NCI-H526 (cell line): ENCODE measurements around the gene C17orf75.
"Not testable (repeated sequence)": the region's sequence is repeated elsewhere in the genome, so short reads cannot be mapped to it uniquely, and the experiment has no call there.

Experiments
- DNase-seq, 2 experiments: peaks; one replicate each; lab custom pipeline; 2025; lab: John Stamatoyannopoulos, UW

Gene C17orf75

GRCh38 chr17:32345951-32346600 is 4.1 kb upstream of the C17orf75 start:
- DNase-seq, result no peak

- no peak for DNase-seq
Observed at GRCh38 chr17:32342603-32343325, 791 bp upstream of the C17orf75 start.

GRCh38 chr17:32341141-32341856 is 674 bp downstream of the C17orf75 start:
- DNase-seq, result peak; percentile 19 to 23

- no peak for DNase-seq
Observed at GRCh38 chr17:32335687-32336086, 6.3 kb downstream of the C17orf75 start.

GRCh38 chr17:32335046-32335445 is 6.9 kb downstream of the C17orf75 start:
- DNase-seq, result no peak

- no peak for DNase-seq
Observed at GRCh38 chr17:32333187-32333586, 8.8 kb downstream of the C17orf75 start.

GRCh38 chr17:32331243-32332040 is 10.5 kb downstream of the C17orf75 start:
- DNase-seq, result no peak

- DNase-seq, result no peak
Observed at GRCh38 chr17:32330147-32330546, 11.8 kb downstream of the C17orf75 start.

GRCh38 chr17:32327911-32328310 is 14.1 kb downstream of the C17orf75 start:
- no peak for DNase-seq

GRCh38 chr17:32323811-32324491 is 18.0 kb downstream of the C17orf75 start:
- DNase-seq, result peak in 1 of 2 experiments; percentile 37

GRCh38 chr17:32323046-32323445 is 18.9 kb downstream of the C17orf75 start:
- DNase-seq, result no peak

GRCh38 chr17:32320847-32321246 is 21.1 kb downstream of the C17orf75 start:
- no peak for DNase-seq

GRCh38 chr17:32320080-32320479 is 21.9 kb downstream of the C17orf75 start:
- DNase-seq, result not testable (repeated sequence)

- peak; percentile 34 to 80 for DNase-seq
Observed at GRCh38 chr17:32319548-32319905, 22.4 kb downstream of the C17orf75 start.

- no peak for DNase-seq
Observed at GRCh38 chr17:32318071-32318470, 23.9 kb downstream of the C17orf75 start.

GRCh38 chr17:32317353-32317752 is 24.6 kb downstream of the C17orf75 start:
- DNase-seq, result no peak

- DNase-seq, result not testable (repeated sequence)
Observed at GRCh38 chr17:32316653-32317052, 25.3 kb downstream of the C17orf75 start.

GRCh38 chr17:32315171-32315570 is 26.8 kb downstream of the C17orf75 start:
- no peak for DNase-seq

GRCh38 chr17:32314636-32315035 is 27.3 kb downstream of the C17orf75 start:
- no peak for DNase-seq

GRCh38 chr17:32311028-32311536 is 30.9 kb downstream of the C17orf75 start:
- no peak for DNase-seq

GRCh38 chr17:32307658-32308057 is 34.3 kb downstream of the C17orf75 start:
- DNase-seq, result no peak
